CMK (cell line): ENCODE results near the gene HOXD9.

Experiments
- DNase-seq: peaks from one replicate; pipeline ENCODE4 v3.0.0-alpha.2; 2010; ENCODE audit warnings: low read depth

The HOXD9 gene

DNA sequence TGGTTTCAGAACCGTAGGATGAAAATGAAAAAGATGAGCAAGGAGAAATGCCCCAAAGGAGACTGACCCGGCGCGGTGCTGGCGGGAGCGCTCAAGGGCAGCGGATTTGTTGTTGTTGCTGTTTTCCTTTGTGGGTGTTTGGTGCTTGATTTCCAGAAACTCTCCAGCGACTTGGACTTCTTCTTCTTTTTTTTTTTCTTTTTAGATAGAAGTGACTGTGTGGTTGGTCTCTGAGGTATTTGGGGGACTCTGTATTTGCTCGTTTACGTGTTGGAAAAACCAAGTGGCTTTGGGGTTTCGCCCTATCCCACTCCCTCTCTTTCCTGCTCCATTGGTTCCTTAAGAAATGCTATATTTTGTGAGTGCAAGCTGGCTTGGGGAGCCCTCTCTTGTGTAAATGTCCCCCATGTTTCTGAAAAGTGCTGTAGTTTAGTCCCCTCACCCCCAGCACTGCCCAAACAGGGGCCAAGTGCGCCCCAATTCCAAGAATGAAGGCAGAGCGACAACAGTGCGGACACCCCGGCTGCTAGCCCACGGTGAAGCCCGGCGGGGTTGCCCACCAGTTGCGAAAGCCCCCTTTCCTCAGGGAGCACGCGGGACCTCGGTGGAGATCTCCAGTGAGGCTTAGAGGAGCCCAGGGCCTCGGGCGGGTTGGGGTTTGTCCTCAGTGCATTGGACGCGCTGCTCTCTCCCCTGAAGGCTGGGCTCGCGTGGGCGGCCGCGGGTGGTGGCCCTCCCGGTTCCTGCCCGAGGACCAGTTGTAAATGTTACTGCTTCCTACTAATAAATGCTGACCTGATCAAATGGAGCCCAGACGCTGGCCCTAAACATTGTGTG, 1.8 kb downstream of the HOXD9 start:
- DNase-seq = no peak

DNA sequence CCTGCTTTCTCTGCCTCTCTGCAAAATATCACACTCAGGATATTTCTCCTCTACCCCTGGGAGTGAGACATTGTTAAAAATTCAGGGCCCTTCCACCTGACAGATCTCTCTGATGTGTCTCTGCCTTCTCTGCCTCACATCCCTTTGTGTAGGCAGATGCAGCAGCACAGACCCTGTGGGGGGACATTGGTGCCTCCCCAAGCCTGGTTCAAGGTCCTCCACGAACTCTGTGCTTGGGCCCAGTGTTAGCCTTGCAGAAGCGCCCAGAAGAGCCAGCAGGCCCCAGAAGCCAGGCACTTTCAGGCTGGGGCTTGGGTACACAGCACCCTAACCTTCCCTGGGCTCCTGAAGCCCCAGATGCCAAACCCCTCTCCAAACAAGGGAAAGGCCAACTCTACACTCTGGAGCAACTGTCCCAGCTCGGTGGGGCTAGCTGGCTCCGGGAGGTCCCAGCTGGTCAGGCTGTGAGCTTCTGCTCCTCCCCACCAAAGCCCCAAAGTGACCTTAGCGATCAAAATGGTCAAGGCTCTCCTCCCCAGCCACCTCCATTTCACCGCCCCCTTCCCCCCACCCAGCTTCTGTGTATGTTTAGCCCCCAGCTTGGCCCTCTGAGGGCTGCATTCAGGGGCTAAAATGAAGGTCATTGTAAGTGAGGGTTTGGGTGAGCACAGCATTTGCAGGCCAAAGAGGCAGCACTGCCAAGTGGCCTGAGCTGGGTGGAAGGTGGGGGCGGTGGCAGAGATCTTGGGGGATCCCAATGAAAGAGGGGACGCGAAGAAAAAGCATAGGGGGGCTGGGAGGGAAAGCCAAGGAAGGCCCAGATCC, 2.6 kb downstream of the HOXD9 start:
- no peak for DNase-seq

DNA sequence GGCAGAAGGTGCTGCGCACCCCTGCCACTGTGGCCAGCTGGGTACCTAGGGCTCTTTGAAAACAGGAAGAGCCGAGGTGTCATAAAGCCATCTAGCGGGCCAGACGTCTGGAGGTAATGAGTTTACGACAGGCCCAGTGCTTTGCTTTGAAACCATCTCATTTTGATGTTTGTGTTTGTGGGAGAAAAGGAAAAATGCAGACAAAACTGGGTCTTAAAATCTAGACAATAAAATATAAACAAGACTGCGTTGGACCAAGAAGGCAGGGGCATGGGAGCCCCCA, 3.2 kb downstream of the HOXD9 start:
- DNase-seq = no peak

DNA sequence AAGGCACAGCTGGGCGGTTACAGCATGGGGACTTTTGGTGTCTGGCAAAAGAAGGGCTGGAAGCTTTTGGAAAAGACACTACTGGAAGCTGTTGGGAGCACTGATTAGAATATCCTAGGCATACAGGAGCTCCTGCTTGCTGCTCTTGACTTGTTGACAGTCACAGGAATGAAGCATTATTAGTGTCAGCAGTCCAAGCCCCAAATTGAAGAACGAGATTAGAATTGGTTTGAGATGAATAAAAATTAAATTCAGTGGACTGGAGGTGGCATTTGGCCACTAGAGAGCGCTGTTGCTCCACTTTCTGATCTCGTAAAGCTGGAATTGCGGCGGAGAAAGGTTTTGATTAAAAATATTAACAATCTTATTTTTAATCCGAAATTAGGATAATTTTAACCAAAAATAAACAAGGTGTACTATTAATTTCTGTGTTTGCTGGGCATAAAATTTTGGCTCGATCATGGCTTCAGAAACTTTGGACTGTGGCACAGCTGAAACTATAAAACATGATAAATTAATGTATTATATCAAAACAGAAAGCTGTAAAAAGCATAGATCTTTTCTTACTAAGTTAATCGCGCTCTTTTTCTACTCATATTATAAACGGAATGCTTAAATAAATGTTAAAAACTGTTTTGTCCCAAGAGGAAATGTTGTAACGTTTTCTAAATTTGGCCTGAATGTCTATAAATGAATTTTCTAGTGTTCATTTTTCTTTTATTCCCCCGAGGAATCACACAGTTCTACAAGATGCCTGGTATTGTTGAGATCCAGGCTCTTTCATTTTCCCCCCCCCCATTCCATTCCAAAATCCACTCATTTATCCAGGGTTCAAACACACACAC, 4.6 kb downstream of the HOXD9 start:
- DNase-seq = peak; percentile 17

DNA sequence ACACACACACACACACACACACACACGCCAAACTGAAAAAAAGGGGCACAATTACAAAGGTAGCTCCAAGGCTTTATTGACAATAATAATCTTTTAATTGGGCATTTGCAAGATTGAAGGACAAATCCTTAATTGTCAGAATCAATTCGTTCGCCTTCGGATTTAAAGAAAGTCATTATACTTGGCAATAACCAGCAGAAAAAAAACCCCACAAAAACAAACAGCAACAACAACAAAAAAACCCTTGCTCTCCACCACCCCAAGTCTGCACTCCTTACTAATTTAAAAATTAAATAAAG, 5.2 kb downstream of the HOXD9 start:
- DNase-seq = no peak

DNA sequence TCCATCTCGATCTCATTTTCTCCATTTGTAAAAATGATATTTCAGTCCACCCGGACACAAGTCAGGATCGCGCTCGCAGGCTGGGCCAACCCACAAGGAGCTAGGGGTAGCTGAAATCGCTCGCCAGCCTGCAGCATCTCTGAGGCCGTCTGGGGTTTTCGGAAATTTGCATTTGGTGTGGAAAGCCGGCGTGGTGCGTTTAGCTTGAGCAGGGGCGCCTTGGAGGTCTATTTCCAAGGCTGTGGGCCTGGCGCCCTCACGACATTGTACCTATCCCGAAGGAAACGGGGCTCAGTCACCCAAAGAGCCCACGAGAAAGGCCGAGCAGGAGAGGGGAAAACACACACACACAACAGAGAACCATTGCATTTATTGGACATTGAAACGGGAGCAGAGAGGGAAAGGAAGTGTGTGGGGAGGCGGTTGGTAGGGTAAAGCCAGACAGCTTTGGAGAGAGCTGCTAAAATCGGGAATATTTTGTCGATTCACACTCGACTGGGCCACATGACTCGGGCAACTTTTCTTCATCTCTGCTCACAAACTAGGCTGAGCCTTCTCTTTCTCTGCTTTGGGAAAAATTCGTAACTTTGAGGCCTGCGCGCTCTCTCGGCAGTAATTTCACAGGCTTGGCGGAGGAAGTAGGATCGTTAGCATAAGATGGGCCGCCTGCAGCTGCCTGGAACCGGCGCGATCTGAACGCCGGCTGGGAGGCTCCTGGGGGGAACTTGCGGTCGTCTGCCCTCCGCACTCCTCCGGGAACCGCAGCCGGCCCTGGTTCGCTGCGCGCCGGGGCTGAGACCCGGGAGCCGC, 5.9 kb downstream of the HOXD9 start:
- DNase-seq = no peak

DNA sequence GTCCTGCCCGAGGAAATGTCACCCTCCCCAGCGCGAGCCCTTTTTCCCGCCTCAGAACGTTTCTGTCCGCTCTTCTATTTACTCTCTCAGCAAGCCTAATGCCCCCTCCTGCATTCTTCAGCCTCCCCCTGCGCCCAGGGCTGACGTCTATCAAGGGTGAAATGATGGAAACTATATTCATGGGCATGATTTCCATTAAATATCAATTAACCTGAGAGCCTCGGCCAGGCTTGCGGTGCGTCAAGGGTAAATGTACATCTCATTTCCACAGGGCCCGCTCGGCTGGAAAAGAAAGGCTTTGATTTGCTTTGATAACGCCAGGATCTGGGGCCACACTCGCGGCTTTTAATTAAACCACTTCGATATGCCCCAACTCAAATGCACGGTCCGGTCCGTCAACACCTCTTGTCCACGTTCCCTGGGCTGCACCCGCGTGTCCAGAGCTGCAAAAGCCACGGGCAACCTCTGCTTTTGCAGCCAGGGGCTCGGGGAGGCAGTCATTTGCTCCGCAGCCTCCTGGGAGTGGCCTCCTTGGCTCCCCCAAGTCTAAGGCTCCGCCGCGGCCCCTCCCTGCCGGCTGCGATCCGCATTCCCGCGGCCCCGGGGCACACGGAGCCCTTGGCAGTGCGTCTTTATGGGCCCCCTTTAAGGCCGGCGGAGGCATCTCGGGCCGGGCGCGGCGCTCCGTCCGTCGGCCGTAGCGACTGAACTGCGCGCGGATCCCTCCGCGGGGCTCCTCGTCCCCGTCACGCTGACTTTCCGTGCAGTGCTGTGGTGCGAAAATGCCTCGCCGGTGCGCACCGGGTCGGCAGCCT, 6.7 kb downstream of the HOXD9 start, which contains the start of gene HOXD8:
TSS of gene HOXD8 (plus strand) at position 724 of the 815 bp plus-strand sequence. CDS start 662 bp downstream, outside the sequence.
- no peak for DNase-seq

DNA sequence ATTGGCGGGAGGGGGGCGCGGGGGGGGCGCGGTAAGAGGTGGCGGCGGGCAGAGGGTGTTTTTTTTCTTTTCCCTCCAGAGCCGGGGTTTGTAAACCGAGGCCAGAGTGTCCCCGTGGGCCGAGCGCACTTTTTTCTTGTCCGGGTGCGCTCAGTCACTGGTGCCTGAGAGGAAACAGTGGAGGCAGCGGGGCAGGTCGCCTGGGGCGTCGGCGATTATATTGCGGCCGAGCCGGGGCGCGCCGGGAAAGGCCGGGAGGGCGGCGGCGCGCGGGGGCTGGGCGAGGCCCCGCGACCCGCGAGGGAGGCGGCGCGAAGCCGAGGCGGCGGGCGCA, 7.3 kb downstream of the HOXD9 start:
- no peak for DNase-seq

DNA sequence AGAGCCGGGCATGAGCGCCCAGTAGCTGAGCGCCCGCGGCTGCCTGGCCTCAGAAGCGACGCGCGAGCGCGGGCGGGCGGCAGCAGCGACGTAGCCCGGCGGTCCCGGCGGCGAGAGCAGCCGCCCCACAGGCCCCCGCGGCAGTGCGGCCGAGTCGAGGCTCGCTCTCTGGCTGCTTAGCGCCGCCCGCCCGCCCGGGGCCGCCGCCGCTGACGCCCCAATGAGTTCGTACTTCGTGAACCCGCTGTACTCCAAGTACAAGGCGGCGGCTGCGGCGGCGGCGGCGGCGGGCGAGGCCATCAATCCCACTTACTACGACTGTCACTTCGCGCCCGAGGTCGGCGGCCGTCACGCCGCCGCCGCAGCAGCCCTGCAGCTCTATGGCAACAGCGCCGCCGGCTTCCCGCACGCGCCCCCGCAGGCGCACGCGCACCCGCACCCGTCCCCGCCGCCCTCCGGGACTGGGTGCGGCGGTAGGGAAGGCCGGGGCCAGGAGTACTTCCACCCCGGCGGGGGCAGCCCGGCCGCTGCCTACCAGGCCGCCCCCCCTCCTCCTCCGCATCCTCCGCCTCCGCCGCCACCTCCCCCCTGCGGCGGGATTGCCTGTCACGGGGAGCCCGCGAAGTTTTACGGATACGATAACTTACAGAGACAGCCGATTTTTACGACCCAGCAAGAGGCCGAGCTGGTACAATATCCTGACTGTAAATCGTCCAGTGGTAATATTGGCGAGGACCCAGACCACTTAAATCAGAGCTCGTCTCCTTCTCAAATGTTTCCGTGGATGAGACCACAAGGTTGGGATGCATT, 7.8 kb downstream of the HOXD9 start:
- DNase-seq = no peak

DNA sequence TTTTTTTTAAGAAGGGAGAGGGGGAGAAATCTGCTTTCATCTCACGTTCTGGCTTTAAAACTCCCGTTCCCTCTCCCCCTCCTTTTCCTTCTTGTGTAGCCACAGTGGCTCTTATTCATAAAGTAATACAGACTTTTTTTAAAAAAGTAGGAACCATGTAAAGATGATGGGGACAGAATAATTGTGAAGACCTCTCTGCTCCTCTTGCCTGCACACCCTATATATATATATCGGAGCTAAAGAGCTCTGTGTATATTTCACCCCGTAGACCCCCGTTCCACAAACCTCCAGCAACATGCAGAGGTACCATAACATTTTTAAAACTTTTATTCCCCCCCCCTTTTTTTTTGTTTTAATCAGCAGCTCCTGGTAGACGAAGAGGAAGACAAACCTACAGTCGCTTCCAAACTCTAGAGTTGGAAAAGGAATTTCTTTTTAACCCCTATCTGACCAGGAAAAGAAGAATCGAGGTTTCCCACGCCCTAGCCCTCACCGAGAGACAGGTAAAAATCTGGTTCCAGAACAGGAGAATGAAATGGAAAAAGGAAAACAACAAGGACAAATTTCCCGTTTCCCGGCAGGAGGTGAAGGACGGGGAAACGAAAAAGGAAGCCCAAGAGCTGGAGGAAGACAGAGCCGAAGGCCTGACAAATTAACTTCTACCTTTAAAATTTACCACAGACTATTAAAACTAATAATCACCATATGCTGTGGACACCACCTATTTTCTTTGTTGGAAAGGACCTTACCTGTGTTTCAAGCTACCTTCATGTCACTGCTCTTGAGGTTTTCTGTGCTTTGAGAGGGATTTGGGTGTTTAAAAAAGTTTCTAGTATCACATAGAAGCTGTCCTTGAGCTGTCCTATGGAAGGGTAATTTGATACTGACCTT, 8.7 kb downstream of the HOXD9 start:
- DNase-seq = no peak

DNA sequence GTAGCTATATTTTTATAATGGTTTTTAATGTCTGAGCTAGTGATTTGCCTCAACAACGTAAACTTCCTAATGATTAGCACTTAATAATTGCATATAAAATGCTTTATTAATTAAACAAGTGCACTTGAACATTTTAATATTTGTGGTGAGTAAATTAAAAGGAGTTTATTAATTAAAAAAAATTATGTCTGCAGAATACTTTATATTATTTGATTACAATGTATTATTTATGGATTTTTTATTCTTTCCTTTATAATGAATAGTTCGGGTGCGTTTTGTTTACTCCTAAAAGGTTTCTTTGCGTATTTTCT, 9.3 kb downstream of the HOXD9 start:
- DNase-seq = no peak

DNA sequence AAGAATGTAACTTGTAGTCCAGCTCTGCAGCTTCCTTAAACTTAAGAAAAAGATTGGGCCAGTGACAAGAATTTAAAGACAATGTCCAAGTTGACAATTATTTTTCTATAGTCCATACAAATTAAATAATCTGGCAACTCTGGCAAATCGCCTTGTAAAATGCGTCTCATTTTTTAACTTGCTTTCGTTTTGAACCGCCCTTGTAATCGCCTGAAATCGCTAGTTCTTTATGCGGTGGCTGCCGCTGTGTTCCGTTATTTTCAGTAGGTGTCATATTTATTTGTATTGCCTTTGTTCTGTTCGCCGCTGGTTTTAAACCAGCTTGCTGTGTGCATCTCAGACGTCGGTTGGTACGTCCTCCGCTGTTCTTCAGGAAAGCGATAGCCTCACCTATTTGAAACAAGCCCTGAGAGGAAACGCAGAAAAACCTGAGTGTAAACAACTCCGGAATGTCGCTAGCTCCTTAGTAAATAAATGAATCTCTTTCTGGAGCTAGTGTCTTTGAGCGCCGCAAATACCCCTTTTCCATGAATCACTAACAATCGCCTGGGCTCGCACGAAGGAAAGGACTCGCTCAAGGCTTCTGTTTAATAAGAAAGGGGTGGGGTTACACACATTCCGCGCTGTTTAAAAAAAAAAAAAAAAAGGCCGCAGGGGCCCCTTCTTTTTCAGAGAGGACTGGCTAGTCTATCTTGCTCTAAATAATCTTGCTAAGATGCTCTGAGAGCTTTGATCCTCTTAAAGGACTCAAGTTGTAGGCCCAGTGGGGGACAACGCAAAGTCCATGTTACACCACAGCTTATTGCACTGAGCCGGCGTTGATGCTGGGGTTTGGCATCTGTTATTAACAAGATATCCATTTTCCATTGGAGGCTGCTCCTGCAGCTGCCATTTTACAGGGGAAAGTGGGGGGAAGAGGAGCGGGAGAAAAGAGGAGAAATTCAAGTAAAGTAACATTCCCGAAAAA, 10.0 kb downstream of the HOXD9 start:
- DNase-seq = no peak

DNA sequence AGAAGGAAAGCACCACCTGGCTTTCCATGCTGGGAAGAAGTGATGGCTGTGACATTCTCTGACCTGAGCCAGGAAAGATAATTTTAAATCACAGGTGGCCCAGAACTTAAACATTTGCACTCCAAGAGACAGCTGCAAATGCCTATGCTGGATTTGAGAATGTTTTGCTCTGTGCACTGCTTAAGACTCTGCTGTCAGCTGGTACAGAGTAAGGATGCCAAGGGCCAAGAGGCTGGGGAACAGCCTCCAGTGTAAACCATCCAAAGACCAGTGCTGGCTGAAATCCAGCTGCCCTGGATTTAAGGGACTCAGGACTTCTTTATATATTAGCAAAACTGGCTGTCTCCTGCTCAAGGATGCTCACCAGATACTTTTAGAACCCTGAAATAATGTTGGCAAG, 10.9 kb downstream of the HOXD9 start:
- DNase-seq = no peak

DNA sequence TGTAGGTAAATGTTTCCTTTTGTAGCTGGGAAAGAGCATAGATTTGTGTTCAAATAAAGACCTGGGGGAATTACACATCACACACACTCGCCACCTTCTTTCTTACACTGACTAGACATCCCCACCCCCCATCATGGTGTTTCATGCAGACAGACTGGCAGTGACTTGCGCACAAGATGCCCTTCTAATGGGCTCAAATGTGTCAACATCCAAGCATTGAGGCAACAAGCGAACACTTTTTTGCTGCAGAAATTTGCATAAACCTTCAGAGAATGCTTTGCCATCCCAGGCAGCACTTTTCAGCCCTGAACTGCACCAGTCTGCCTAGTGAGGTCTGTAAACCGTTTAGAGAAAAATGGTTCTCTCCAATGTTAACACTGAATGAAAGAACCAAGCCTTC, 11.5 kb downstream of the HOXD9 start:
- DNase-seq = no peak

DNA sequence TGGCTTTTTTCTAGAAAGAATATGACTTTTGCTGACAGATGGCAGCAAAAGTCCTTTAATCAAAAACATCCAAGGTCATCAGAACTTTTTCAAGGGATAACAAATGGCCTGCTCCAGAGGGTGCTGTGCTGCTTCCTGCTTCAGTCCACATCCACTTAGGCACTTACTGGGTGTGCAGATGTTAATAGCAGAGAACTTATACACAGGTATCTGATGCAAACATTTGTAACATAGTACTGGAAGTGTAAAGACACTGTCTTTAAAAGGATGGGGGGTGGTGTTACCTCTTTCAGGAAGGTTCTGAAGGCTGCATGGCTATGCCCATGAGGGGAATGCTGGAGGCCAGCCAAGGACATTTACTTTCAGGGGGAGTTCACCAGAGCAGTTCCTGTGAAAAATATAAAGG, 12.5 kb downstream of the HOXD9 start:
- DNase-seq = no peak

DNA sequence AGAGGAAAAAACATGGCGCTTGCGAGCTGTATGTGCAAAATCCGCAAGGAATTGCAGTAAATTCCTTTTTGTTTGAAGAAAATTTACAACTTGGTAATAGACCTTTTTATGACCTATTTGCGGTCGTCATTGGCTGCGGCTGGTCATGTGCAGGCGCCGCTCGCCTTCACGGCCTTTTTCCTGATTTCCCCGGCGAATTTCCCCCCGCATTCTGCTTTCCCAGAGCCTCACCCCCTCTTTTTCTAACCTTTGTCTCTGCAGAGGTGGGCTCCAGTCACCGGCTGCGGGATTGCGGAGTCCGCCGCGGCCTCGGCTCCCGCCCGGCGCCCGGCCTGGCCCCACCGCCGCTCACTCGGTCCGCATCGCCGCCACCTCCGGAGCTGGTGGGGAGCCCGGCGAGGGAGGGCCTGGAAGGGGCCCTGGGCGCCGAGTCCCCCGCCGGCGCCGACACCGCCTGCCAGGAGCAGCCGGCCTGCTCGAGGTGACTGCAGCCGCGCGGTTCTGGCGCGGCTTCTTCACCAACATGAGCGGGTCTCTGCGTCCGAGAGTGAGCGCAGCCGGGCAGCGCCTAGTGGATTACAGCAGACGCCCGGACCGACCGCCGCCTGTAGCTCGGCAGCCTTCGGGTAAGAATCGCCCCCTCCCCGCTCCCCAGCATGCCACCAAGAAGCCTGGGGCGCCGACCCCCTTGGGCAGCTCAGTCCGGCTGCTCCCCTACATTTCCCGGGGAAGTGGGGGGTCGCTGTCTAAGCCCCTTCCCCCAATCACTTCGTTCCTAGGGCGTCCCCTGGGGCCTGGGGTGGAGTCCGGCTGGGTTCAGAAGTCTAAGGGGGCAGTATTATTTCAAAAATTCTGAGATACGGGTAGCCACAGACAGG, 14.1 kb downstream of the HOXD9 start:
- DNase-seq = no peak

DNA sequence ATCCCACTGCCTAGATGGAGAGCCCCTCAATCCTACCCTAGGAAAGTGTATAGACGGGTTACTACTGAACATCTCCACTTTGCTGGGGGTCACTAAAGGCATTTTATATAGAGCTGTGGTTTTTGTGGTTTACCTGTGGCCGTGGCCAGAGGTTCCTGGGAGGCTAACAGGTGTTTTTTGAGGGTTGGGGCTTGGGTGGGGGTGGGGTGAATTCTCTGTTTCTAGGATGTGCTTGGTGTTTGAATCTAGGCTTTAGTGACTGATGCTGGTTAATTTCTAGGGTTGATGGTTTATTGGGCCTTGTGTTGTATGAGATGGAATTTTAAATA, 14.7 kb downstream of the HOXD9 start:
- no peak for DNase-seq
